Upper lobe of left lung (tissue), 4 donors: Measurements from ENCODE around the gene SDK2.

Experiments
- CTCF ChIP-seq, 6 experiments: fragments of 450-650 bp in 4 of 6; fragments of 200-600 bp in 2 of 6; sonication (generic) in 2 of 6; IDR thresholded peaks; one replicate each; pipeline ENCODE4 v1.5.1; 2016 to 2019; ENCODE audit warnings: antibody characterized with exemption in 6 of 6
- EP300 ChIP-seq, 4 donors: sonication (generic); formaldehyde crosslinking; IDR thresholded peaks; one replicate each; pipeline ENCODE4 v1.5.1; 2017; ENCODE audit warnings: antibody characterized with exemption in 4 of 4, control low read depth in 2 of 4
- POLR2A ChIP-seq, 4 donors: fragments of 450-650 bp; IDR thresholded peaks; one replicate each; pipeline ENCODE4 v1.5.1; 2016 to 2017; ENCODE audit warnings: antibody characterized with exemption in 4 of 4, mild to moderate bottlenecking in 2 of 4
- POLR2AphosphoS5 ChIP-seq, 2 donors: sonication (generic); formaldehyde crosslinking; IDR thresholded peaks; one replicate each; pipeline ENCODE4 v1.5.1; 2017; ENCODE audit warnings: antibody characterized with exemption in 2 of 2

DNA sequence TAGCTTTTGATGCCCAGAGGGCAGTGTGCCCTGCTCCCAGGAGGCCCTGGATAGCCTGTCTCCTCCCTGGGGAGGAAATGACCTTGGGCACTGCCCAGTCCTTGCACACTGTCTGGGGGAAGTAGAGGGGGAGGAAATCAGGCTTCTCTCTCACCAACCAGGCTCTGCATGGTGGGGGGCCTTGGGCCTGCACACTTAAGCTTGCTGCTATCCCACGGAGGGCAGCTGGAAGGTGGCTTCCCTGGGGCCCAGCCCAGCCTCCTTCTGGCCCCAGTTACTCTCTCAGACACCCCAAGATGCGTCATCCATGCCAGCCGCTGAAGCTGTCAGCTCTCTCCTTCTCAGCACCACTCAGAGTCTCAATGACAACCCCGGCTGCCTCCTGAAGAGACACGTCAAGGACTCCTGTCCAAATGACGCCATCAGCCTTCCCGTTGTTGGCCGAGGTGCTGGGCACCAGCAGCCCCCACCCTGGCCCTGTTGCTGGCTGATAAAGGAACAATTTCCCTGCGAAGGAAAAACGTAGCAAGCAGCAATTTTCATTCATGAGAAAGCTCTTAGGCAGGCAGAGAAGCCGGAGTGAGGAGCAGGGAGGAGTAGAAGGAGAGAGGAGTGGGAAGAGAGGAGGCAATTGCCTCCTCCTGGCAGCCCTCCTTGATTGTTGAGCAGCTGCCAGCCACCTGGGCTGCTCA lies 95.5 kb downstream of the SDK2 start:
- no peak for TF ChIP-seq CTCF (IDR thresholded peaks at IDR 0.05)
- no peak for TF ChIP-seq EP300 (IDR thresholded peaks at IDR 0.05)
- TF ChIP-seq POLR2A (IDR thresholded peaks at IDR 0.05): no peak
- no peak for TF ChIP-seq POLR2AphosphoS5 (IDR thresholded peaks at IDR 0.05)
